8988T (cell line): ENCODE measurements around the gene TIAM2.
"Not testable (repeated sequence)": the region's sequence is repeated elsewhere in the genome, so short reads cannot be mapped to it uniquely, and the experiment has no call there.

ENCODE experiments used
- DNase-seq: peaks from one replicate; pipeline ENCODE4 v3.0.0; 2011

TIAM2 gene

DNA sequence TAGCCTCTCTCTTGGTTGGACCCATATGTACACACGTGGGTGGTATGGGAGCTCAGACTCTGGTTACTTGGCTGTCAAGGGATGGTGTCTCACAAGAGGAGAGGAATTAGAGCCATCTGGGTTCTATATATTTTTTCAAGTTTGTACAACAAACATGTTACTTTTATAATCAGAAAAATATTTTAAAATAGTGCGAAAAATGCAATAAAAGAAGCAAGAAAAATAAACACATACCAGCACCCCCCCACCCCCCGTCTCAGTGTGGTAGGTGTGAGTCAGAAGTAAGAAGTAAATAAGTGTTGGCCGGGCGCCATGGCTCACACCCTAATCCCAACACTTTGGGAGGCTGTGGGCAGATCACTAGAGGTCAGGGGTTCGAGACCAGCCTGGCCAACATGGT lies 2.1 kb upstream of the TIAM2 start:
- DNase-seq = no peak

GRCh38 chr6:154993710-154994109 lies 1.4 kb upstream of the TIAM2 start:
- no peak for DNase-seq

DNA sequence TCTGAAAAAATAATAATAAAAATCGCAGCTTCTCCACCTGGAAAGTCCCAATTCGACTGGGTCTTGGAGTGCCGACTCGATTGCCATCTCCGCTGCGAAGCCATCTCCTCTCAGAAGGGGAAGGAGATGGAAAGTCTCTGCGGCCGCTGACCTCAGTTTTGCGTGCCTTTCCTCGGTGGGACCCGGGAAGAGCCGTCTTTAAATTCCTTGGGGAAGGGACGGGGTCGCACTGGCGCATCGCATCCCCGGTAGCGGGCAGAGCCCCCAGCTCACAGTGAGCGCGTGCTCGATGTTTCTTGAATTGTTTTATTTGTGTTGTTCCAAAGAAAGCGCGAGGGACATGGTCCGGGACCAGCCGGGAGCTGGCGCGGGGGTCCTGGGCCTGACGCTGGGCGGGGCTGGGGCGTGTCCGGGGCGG lies 270 bp upstream of the TIAM2 start:
- DNase-seq = peak; percentile 30

DNA sequence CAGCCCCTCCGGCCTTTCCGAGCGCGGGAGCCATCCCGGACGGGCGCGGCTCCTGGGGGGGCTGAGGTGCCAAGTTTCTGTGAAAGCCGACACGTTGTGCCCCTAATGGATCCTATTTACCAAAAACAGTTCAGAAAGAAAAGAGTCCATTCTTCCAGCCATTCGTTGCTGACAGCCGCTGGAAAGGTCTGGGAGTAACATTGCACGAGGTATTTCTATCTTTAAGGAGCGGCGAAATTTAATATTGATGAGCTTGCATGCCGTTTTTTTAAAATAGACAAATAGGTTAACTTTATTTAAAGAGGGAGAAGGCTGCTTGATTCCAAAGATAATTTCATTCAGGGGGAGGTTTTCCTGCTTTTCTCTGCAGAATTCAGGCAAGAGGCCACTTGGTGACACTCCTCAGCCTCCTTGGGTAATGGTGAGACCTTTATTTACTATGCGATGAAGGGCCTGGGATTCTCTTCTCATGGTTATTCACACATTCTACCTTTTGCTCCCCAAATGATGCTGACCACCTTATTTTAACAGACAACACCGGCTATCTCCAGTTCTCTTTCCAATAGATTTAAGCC lies 988 bp downstream of the TIAM2 start:
- no peak for DNase-seq

- DNase-seq = no peak
Measured at GRCh38 chr6:154996841-154997311, 1.8 kb downstream of the TIAM2 start.

DNA sequence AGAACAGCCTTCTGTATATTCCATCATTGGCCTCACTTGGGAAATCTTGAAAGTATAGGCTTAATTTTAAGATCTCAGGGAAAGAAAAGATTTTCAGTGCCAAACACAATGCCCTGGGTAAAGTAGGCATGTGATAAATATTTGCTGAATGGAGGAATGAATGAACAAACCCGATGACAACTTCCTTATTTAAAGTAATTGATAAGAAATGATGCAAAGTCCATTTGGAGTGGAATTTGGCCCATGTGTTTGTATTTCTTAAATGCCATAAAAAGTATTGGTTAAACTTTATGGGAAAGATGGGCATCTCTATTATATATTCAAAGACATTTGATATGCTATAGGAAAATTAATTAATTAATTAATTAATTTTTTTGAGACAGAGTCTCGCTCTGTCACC lies 3.7 kb downstream of the TIAM2 start:
- no peak for DNase-seq

DNA sequence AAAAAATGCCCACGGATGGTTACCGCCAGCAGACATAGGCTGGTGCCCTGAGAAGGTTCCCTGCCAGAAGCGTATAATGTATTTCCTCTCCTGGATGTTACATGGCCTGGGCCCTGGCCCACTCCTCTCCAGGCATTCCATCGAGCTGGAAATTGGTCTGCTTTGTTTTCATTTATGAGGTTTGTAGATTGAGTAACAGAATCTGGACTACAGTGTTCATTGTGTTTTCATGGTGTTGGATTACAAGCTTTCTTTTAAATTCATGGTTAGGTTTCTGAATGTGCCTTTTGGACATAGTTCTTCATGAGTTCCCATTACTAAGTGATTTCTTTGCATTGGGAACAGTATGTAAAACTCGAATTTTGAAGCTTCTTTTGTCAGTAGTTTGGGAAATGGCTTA lies 6.4 kb downstream of the TIAM2 start:
- DNase-seq = no peak

DNA sequence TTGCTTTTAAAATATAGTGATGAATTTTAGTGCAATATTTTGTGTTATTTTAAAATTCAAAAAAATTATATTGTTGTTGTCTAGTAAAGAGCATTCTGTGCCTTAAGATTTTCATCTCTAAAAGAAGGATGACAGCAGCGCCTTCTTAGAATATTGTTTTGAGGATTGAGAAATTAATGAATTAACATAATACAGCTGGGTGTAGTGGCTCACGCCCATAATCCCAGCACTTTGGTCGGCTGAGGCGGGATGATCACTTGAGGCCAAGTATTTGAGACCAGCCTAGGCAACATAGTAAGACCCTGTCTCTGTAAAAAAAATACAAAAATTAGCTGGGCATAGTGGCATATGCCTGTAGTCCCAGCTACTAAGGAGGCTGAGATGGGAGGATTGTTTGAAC lies 6.8 kb downstream of the TIAM2 start:
- no peak for DNase-seq

GRCh38 chr6:155003476-155003875 lies 8.4 kb downstream of the TIAM2 start:
- DNase-seq = no peak

GRCh38 chr6:155004017-155004416 lies 8.9 kb downstream of the TIAM2 start:
- no peak for DNase-seq

GRCh38 chr6:155004576-155005372 lies 9.7 kb downstream of the TIAM2 start:
- DNase-seq = no peak

DNA sequence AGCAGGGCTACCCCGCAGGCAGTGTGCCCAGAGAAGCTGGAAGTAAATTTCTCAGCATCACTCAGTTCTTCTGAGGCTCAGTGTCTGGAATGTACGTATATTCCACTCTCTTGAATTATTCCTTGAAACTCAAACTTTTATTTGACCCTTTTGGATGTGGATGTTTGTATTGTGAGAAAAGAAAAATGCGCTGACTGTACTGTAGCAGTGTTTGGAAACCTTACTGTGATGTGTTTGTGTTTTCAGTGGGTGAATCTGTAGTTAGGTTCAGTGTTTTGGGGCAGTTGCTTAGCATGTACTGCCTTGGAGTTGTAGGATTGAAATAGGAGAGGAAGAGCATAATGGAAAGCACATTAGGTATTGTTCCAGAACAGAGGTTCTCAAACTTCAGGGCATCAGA lies 13.5 kb downstream of the TIAM2 start:
- no peak for DNase-seq

DNA sequence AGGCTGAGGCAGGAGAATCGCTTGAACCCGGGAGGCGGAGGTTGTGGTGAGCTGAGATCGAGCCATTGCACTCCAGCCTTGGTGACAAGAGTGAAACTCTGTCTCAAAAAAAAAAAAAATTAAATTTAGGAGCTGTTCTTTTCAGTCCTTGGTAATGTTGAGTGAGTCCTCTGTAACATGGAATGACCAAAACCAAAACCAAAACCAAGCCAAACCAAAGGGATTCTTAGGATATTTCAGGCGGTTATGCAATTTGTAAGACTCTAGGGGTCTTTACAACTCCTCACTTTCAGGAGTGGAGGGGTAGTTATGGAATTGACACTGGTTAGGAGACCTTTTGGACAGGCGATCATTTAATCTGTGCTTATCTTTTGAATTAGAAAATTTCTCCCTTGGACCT lies 15.8 kb downstream of the TIAM2 start:
- no peak for DNase-seq

- no peak for DNase-seq
Measured at GRCh38 chr6:155011809-155012291, 16.7 kb downstream of the TIAM2 start.

DNA sequence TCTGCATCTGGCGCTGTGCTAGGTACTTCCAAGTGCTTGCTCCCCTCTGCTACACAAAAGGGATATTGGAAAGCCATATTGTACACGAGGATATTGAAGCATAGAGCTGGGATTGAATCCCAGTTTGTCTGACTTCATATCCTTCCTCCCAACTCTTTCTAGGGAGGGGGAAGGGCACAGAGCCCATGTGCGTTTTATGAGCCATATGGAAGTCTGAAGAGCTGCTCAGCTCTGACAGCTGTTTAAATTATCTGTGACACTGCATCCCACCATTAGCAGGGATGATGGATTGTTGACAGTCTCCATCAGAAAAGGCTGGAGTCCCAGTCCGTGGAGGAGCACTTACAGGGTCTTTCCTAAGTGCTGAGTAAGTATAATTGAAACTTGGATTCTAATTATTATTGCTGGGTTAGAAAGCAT lies 18.4 kb downstream of the TIAM2 start:
- DNase-seq = no peak

DNA sequence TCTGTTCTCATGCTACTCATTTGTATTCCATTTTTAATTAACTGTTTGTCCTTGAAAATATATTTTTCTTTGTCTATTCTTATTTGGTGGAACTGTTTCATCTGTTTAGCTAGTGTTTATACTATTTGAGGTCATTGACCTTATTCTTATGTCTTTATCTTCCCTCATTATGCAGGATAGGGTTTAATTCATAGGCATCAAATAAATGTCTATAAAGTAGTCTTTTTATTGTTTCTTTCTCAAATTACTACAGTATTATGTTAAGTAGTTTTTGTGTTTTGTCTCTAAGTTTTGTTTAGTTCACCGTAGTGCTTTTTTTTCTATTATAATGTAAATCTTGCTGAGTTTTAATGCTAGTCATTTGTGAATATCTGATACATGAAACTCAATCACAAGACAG lies 19.0 kb downstream of the TIAM2 start:
- DNase-seq = no peak

- no peak for DNase-seq
Measured at GRCh38 chr6:155014670-155015300, 19.7 kb downstream of the TIAM2 start.

- not testable (repeated sequence) for DNase-seq
Measured at GRCh38 chr6:155018415-155018814, 23.3 kb downstream of the TIAM2 start.

DNA sequence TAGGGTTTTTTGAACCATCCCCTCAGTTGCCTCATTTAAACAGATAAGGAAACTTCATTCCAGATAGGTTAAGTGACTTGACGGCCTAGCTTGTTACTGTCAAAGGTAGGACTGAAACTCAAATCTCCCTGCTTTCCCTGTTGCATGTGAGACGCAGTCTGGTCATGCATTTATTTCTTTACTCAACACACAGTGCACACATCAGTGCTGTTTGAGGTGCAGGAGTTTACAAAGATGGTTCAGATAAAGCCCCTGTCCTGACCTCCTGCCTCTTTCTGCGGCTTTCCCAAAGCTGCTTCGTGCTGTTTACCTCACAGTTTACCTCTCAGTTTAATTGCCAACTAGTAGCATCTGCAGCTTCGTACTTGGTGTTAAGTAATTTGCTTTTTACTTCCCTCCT lies 26.6 kb downstream of the TIAM2 start:
- DNase-seq = no peak

DNA sequence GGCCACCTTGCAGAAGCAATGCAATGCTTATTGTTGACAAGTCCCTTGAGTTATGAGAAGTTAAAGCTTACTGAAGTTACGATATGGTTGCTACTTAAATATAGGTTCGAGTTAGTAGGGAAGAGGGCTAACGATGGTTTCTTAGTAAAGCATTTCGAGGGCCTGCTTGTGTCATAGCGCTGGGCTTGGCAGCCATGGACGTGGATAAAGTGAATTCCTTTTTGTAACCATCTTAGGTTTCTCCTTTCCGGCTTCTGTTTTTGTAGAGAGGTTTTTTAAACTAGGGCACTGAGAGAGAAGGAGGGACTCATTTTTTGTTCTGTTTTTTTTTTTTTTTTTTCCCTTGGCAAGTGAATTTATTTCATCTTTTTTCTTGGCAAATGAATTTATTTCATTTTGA lies 27.6 kb downstream of the TIAM2 start:
- DNase-seq = no peak

- DNase-seq = no peak
Measured at GRCh38 chr6:155023717-155024116, 28.6 kb downstream of the TIAM2 start.

GRCh38 chr6:155024391-155025027 lies 29.4 kb downstream of the TIAM2 start:
- no peak for DNase-seq

GRCh38 chr6:155026022-155026705 lies 31.0 kb downstream of the TIAM2 start:
- peak; percentile 64 for DNase-seq
